RWPE1 (cell line): ENCODE results near the gene C10orf143.
A peak's percentile ranks its signal among the peaks of the same experiment; 100 is the strongest.

ENCODE experiments used
- CTCF ChIA-PET: fragments of 350-600 bp; sonication (Branson Sonifier 250); formaldehyde crosslinking; extraction: SDS; loops from one replicate; lab custom pipeline; 2021; lab: Yijun Ruan, JAX
- POLR2A ChIA-PET: fragments of 400-600 bp; formaldehyde crosslinking; extraction: SDS; loops from one replicate; lab custom pipeline; 2020; ENCODE audit warnings: antibody characterized with exemption; ENCODE audit not compliant: low non-redundant PET; lab: Yijun Ruan, JAX
- DNase-seq: peaks from one replicate; pipeline ENCODE4 v3.0.0; 2012; ENCODE audit warnings: low spot score
- H3K27ac ChIP-seq: fragments of 450-650 bp; 2 replicates; pipeline ENCODE4 v1.5.1; 2017
- CTCF ChIP-seq: fragments of 450-650 bp; conservative IDR thresholded peaks from 2 replicates; pipeline ENCODE4 v1.5.1; 2017; ENCODE audit warnings: low read depth, mild to moderate bottlenecking

C10orf143 gene

GRCh38 chr10:130037169-130037661 is 73.4 kb downstream of the C10orf143 start:
- no peak for TF ChIP-seq CTCF
- POLR2A ChIA-PET = no interaction called here
- no peak for DNase-seq
- CTCF ChIA-PET = no interaction called here
- H3K27ac ChIP-seq = no peak overlapping the region

DNA sequence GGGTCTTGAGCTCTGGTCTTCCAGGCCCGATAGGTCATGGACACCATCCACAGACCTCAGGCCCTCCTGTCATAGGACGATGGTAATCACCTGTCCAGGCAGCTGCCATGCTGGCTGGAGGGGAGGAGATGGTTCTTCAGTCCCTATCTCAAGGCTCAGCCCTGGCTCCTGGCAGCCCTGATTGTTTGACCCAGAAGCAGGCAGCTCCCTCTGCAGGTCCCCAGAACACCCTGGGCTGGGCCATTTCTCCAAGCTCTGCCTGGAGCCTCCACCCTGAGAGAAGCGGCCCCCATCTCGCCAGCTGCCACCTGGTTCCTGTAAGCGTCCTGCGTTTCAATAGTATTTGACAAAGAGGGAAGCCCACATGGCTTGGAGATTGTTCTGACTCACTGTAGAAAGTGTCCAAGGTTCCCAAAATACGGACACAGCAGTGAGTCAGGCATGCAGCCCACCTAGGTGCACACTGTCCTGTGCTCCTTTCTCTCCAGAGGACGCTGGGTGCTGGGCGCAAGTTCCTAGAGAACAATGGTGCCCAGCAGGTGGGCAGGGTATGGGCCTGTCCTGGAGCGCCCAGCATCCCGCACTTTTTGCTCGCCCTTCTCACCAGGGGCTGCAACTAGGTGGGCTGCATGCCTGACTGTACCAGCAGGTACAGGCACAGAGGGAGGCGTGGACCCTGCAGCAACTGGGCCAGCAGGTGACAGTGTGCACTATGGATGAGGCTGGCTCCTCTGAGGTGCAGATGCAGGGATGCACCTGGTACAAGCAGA is 74.1 kb downstream of the C10orf143 start:
- POLR2A ChIA-PET = no interaction called here
- CTCF ChIA-PET = interaction anchor here (0.6 to 0.8 kb wide), 2 partner anchors 67 to 481 kb away, joined by 4 read pairs; no protein-coding TSS in a partner anchor
- DNase-seq = no peak
- H3K27ac ChIP-seq = no peak overlapping the region
- no peak for TF ChIP-seq CTCF

GRCh38 chr10:130029209-130029608 is 81.4 kb downstream of the C10orf143 start:
- POLR2A ChIA-PET = no interaction called here
- no peak overlapping the region for H3K27ac ChIP-seq
- TF ChIP-seq CTCF = no peak
- no peak for DNase-seq
- CTCF ChIA-PET = interaction anchor here (1.5 kb wide), 1 partner anchor 12 kb away, joined by 3 read pairs; no protein-coding TSS in a partner anchor

- no peak overlapping the region for H3K27ac ChIP-seq
- CTCF ChIA-PET = interaction anchor here (1.5 kb wide), 1 partner anchor 12 kb away, joined by 3 read pairs; no protein-coding TSS in a partner anchor
- DNase-seq = peak; percentile 53
- TF ChIP-seq CTCF = no peak
- POLR2A ChIA-PET = no interaction called here
These were observed 82.2 kb downstream of the C10orf143 start for GRCh38 chr10:130028465-130028819.

- CTCF ChIA-PET = interaction anchor here (0.7 to 1.5 kb wide), 2 partner anchors 13 to 163 kb away, joined by 3 read pairs; no protein-coding TSS in a partner anchor
- POLR2A ChIA-PET = no interaction called here
- no peak overlapping the region for H3K27ac ChIP-seq
- peak; percentile 75 for DNase-seq
- TF ChIP-seq CTCF = no peak
These were observed 82.7 kb downstream of the C10orf143 start for GRCh38 chr10:130027716-130028464.

DNA sequence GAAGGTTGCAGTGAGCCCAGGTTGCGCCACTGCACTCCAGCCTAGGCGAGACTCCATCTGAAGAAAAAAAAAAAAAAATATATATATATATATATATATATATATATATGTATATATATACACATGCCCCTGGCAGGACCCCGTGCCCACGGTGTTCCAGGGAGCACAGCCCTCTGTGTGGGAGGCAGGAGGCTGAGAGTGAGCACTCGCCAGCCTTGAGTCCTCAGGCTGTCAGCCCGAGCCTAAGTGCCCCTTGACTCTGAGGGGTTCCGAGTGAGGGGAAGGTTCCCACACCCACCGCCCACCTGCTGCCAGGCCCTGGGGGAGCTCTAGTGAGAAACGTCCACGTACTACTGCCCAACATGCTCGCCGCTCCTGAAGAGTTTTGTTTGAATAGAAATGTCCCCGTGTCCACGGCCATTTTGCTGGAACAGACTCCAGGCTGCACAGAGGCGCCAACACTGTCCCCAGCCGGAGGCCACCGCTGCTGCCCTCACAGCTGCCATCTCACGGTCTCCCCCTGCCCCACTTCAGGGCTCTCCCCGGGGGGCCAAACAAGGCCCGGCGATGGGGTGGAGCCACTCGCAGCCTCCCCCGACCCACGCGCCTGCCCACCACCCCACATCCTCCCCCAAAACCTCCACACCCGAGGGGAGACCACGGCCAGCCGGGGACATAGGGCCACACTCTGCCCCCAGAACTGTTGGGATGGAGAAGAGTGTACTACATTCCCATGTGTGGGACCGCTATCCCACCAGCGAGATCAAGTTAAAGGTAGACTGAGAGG is 83.8 kb downstream of the C10orf143 start:
- POLR2A ChIA-PET = no interaction called here
- CTCF ChIA-PET = no interaction called here
- no peak for DNase-seq
- TF ChIP-seq CTCF = no peak
- no peak overlapping the region for H3K27ac ChIP-seq
